GM18505 (cell line): Measurements from ENCODE around the gene GLB1L.
"Not testable (repeated sequence)": the region's sequence is repeated elsewhere in the genome, so short reads cannot be mapped to it uniquely, and the experiment has no call there.

Source experiments
- ATAC-seq: cut with Tn5 transposase; IDR thresholded peaks from one replicate; pipeline ENCODE4 v1.9.1; 2021; ENCODE audit not compliant: unreplicated experiment
- POLR2A ChIP-seq: IDR thresholded peaks from 4 replicates; pipeline ENCODE4 v1.6.1; 2011; ENCODE audit warnings: borderline replicate concordance; ENCODE audit not compliant: insufficient read depth, insufficient read length; ENCODE audit errors: extremely low read depth

The GLB1L gene

DNA sequence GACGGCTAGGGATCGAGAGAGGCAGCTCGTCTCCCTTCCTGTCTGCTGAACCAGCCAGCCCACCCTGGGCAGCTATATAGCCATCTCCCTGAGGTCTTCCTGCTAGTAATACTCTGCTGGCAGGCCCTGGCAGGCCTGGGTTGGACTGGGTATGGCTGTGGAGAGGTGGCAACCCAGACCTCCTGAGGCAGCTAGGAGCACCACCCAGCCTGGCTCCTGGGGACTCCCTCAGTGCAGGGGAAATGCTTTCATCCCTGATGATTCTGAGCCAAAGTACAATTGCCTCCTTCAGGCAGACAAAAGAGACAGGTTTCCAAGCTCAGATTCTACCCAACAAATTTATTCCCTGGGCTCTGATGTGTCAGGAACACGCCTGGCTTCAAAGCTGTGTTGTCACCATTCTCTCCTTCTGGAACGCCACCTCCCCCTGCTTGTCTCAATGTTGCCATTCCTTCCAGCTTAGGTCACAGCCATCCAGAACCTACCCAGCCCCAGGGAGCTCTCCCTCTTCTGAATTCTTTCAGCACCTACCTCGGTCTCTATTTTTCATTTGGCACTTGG lies 29.2 kb upstream of the GLB1L start:
- no peak for TF ChIP-seq POLR2A

DNA sequence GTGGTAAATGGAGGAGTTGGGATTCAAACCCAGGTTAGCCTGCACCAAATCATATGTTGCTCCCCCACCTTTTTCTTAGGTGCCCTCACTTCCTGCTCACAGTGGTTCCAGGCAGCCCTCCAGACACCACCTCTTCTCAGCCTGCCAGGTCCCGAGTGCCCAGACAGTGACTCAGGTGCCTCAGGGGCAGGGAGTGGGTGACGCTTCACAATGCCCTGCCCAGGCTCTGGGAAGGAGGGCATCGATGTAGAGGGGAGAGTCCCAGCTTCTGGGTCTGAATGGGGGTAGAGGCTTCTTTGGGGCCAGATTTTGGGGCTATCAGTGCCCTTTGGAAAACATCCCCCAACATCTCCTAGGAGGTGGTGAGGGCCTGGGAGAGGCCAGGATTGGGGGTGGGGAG lies 28.7 kb upstream of the GLB1L start:
- TF ChIP-seq POLR2A: no peak
- no peak for ATAC-seq

More for the DNA sequence above, 29.2 kb upstream of the GLB1L start:
- no peak for ATAC-seq

DNA sequence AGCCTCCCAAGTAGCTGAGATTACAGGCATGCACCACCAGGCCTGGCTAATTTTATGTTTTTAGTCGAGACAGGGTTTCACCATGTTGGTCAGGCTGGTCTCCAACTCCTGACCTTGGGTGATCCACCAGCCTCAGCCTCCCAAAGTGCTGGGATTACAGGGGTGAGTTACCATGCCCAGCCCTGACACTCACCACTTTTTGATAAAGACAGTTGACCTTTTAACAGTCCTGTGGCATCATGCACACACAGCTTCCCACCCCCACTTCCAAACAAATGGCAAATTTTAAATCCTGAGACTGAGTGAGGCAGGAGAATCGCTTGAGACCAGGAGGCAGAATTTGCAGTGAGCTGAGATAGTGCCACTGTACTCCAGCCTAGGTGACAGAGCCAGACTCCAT lies 27.8 kb upstream of the GLB1L start:
- TF ChIP-seq POLR2A: no peak
- no peak for ATAC-seq

DNA sequence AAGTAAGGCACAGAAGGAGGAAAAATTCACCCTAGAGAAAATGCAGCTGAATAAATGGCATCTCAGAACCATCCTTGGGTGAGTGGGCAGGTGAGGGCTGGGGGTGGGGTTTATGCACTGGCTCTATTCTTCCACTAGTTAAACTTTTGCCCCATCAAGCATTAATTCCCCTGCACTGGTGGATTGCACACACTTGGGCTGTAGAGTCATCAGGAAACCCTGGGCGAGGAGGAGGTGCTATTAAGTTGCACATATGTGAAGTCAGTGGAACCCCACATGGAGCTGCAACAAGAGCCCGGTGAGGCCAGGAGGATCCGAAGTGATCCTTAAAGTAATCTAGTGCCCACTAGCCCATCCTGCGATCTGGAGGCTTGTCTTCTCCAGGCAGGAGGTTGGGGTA lies 27.1 kb upstream of the GLB1L start:
- ATAC-seq: no peak
- no peak for TF ChIP-seq POLR2A

DNA sequence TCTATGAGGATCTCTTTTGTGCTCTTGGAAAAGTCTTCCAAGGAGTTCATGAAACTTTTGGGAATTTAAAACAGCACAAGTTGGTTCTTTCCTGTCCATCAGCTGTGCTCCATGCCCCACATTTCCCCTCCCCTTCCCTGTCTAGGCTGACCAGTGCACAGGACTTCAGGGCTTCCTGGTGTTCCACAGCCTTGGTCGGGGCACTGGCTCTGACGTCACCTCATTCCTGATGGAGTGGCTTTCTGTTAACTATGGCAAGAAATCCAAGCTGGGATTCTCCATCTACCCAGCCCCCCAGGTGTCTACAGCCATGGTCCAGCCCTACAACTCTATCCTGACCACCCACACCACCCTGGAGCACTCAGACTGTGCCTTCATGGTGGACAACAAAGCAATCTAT lies 25.8 kb upstream of the GLB1L start:
- ATAC-seq: no peak
- TF ChIP-seq POLR2A: no peak

DNA sequence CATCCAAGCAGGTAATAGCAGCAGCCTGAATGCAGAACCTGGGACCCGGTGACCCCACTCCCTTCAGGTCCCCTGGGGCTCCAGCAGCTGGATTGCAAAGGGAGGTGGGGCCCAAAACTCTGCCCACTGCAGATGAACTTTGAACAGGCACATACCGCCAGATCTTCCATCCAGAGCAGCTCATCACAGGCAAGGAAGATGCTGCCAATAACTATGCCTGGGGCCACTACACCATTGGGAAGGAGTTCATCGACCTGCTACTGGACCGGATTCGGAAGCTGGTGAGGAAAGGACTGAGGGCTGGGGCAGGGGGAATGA lies 24.8 kb upstream of the GLB1L start:
- no peak for ATAC-seq

DNA sequence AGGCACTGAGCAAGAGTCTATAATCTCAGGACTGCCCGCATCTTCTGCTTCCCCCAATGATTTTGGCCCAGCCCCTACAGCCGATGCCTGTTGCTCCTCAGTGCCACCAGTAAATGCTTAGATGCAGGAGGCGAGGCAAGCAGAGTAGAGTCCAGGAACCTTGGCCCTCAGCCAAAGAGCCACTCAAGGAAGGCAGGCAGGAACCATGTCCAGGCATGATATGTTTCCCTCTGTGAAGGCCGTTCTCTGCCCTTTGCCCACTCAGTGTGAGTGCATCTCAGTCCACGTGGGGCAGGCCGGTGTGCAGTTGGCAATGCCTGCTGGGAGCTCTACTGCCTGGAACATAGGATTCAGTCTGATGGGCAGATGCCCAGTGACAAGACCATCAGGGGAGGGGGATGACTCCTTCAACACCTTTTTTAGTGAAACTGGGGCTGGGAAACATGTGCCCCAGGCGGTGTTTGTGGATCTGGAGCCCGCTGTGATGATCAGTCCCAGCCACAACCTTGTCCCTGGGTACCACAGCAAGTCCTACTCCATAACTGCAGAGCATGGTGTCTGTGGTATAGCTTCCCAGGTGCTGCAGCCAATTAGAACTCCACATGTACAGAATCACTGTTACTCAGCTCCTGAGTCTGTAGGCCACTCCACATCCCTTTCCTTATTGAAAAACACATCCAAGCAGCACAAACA lies 24.3 kb upstream of the GLB1L start:
- ATAC-seq: no peak
- no peak for TF ChIP-seq POLR2A

More for the DNA sequence above, 24.8 kb upstream of the GLB1L start:
- no peak for TF ChIP-seq POLR2A

DNA sequence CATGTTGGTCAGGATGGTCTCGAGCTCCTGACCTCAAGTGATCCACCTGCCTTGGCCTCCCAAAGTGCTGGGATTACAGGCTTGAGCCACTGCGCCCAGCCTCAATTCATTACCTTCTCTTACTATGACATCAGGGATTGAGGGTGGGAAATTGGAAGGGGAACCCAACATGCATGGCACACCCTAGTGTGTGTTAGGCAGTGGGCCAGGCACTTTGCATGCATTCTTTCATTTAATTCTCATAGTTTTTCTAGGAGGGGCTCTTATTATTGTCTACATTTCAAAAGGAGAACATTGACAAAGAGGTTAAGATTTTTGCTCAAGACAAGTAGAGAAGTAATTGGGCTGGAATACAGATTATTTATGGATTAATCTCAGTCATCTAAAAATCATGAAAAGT lies 23.1 kb upstream of the GLB1L start:
- no peak for ATAC-seq

DNA sequence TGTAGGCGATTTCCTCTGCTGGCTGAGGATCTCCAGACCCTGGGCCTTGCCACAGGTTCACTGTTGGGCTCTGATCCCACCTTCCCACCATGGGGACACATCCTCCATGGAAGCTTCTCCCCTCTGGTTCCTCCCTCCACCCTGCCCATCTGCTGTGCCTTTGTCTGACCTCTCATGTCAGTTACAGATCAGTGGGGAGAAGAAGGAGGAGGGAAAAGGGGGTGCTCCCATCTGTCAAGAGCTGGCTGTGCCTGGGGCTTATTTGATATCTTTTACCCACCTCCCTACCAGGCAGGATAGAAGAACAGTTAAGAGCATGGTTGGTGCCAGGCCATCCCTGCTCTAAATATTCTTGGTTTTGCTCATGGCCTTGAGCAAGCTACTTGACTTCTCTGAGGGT lies 21.6 kb upstream of the GLB1L start:
- ATAC-seq: no peak
- TF ChIP-seq POLR2A: no peak

More for the DNA sequence above, 23.1 kb upstream of the GLB1L start:
- no peak for TF ChIP-seq POLR2A

DNA sequence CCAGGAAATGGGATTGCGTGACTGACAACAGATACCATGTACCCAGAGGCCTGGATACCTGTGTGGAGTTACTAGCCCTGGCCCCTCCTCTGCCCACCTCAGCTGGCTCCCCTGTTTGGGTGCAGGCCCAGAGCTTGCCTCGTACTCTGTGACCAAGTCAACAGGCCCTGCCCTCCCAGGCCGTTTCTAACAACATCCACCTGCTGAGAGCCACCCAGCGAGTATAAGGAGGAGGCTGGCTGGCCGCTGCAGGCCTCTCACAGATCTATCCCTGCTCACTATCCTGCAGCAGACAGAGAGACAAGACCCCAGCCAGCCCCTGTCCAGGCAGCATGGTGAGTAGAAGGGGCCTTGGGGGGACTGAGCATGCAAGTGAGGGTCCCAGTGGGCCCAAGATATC lies 21.0 kb upstream of the GLB1L start:
- no peak for ATAC-seq
- TF ChIP-seq POLR2A: no peak

DNA sequence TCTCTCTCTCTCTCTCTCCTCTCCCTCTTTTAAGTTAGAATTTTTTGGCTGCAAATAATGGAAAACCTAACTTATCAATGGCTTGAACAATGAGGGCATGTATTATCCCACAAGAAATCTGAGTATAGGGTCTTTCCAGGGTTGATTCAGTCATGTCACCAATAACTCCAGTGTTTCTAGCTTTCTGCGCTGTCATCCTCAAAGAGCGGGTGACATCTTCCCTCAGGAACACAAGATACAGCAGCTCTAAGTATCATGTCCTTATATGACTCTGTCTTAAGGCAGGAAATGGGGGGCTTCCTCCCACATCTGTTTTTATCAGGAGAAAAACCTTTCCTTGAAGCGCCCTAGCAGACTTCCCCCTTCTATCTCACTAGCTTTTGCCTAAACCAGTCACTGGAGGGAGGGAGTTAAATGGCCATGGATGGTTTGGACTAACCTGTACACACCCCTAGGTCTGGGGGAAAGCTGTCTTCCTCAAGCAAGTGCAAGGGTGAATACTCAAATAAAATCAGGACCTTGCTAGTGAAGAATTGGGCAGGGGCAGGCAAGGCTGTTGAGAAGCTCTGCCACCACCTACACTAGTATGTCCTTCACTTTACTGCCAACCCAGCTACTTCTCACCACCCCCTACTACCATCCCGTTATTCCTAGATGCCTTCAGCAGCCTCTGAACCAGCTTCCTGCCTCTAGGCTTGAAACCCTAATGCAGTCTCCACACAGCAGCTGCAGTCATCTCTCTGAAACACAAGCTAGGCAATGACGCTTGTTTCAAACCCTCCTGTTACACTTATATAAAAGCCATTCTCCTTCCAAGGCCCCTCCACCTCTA lies 16.0 kb upstream of the GLB1L start:
- no peak for ATAC-seq
- TF ChIP-seq POLR2A: no peak

DNA sequence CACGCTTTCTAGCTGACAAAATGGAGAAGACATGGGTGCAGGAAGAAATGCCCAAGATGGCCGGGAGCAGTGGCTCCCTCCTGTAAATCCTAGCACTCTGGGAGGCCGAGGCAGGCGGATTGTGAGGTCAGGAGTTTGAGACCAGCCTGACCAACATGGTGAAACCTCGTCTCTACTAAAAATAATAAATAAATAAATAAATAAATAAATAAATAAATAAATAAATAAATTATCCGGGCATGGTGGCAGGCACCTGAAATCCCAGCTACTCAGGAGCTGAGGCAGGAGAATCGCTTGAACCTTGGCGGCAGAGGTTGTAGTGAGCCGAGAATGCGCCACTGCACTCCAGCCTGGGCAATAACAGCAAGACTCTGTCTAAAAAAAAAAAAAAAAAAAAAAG lies 13.7 kb upstream of the GLB1L start:
- not testable (repeated sequence) for ATAC-seq

DNA sequence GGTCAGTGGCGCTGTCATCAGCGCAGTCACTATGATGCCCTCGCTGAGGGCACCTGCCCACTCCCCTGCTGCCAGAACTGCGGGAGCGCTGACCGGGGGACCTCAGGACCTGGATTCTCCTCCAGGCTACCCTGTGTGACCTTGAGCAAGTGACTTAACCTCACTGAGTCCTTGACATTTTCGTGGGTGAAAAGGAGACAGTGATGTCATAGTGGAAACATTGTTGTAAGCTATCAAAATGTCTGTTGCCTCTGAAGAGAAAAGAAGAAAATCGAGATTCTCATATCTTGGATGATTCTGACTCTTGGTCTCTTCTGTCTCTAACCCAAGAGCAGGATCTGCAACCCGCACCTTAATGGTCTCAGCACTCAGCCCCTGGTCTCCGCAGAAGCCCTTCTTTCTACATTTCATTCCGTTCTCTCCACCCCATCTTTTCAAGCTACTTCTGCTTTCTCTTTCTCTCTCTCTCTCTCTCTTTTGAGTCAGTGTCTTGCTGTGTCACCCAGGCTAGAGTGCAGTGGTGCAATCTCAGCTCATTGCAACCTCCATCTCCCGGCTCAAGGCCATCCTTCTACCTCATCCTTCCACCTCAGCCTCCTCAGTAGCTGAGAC lies 9.5 kb upstream of the GLB1L start:
- ATAC-seq: no peak
- TF ChIP-seq POLR2A: no peak
